ENCODE measurements around the gene CRTC3. TPM values are rescaled to one million over a fixed set of nuclear protein-coding genes. Genes with fewer than 3 reads are reported as not detected.

Gene CRTC3
- total RNA-seq, 1 experiment from 2014 or later = 3.9 TPM

GRCh38 chr15:90638963-90639362, 109.2 kb downstream of the CRTC3 start:
- H3K36me3 Mint-ChIP-seq (ENCODE audit: insufficient read depth in 1 of 3, low read depth in 3 of 3) = peaks cover 7 to 20% (median 9%) of the 10 kb centered on the region in 3 experiments
- Histone ChIP-seq H2AK5ac (ENCODE audit: insufficient read length, low read length) (no peak overlapping the region), H3K23me2 (ENCODE audit: insufficient read length, low read depth, low read length, poor library complexity, severe bottlenecking) (no peaks in the 10 kb centered on the region), H2BK15ac (ENCODE audit: low read depth, low read length) (no peak overlapping the region), H3K56ac (ENCODE audit: insufficient read length, low read depth, low read length) (no peak overlapping the region), H3K23ac (ENCODE audit: insufficient read length, low read depth, low read length) (no peak overlapping the region), H3T11ph (ENCODE audit: low read length) (no peak overlapping the region), H3K79me1 (ENCODE audit: insufficient read depth, low read depth, low read length, poor library complexity, severe bottlenecking) (no peaks in the 10 kb centered on the region), H4K91ac (ENCODE audit: insufficient read length, low read depth, low read length) (no peak overlapping the region), H3K27me3 (ENCODE audit: insufficient read depth, low read length) (no peaks in the 10 kb centered on the region), H3K4me1 (ENCODE audit: insufficient read depth, low read length) (no peaks in the 10 kb centered on the region), H4K20me1 (ENCODE audit: control insufficient read depth, insufficient read depth, insufficient read length) (no peaks in the 10 kb centered on the region), H2BK5ac (ENCODE audit: insufficient read length, low read length) (no peak overlapping the region), H2BK20ac (ENCODE audit: low read depth, low read length, poor library complexity, severe bottlenecking) (no peak overlapping the region), H2BK120ac (ENCODE audit: low read depth, low read length, poor library complexity, severe bottlenecking) (no peak overlapping the region), H3K27ac (ENCODE audit: insufficient read length, low read depth, low read length) (no peak overlapping the region), H3K18ac (ENCODE audit: insufficient read length, low read depth, low read length) (no peak overlapping the region), H4K8ac (replicated peaks; ENCODE audit: insufficient read length, low read depth, low read length) (no peak overlapping the region), H3K4me2 (ENCODE audit: insufficient read depth, insufficient read length, low read length) (no peak overlapping the region), H3K9me3 (ENCODE audit: control insufficient read depth, low read depth, low read length) (no peaks in the 10 kb centered on the region), H3K79me2 (ENCODE audit: insufficient read depth, low read length) (no peaks in the 10 kb centered on the region), H2BK12ac (ENCODE audit: insufficient read length, low read depth, low read length) (no peak overlapping the region), H3K14ac (ENCODE audit: insufficient read depth, low read length) (no peak overlapping the region), H4K5ac (ENCODE audit: insufficient read length, low read depth, low read length) (no peak overlapping the region), H2AFZ (ENCODE audit: low read length) (no peak overlapping the region), H3K4ac (ENCODE audit: low read depth, low read length) (no peak overlapping the region), H3K9ac (ENCODE audit: extremely low read depth, insufficient read length, low read length) (no peak overlapping the region)
- H3K9me3 Mint-ChIP-seq = peaks cover 0 to 2% of the 10 kb centered on the region in 2 experiments; a peak in 3 of 5 replicates
- DNase-seq = no peak
- TF ChIP-seq, protein P1, sequence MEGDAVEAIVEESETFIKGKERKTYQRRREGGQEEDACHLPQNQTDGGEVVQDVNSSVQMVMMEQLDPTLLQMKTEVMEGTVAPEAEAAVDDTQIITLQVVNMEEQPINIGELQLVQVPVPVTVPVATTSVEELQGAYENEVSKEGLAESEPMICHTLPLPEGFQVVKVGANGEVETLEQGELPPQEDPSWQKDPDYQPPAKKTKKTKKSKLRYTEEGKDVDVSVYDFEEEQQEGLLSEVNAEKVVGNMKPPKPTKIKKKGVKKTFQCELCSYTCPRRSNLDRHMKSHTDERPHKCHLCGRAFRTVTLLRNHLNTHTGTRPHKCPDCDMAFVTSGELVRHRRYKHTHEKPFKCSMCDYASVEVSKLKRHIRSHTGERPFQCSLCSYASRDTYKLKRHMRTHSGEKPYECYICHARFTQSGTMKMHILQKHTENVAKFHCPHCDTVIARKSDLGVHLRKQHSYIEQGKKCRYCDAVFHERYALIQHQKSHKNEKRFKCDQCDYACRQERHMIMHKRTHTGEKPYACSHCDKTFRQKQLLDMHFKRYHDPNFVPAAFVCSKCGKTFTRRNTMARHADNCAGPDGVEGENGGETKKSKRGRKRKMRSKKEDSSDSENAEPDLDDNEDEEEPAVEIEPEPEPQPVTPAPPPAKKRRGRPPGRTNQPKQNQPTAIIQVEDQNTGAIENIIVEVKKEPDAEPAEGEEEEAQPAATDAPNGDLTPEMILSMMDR (conservative IDR thresholded peaks at IDR 0.05) = 0 out of 3 replicates have a peak, but pooled peaks have one; percentile 19
- peaks cover 12 to 15% of the 10 kb centered on the region in 2 experiments for H3K4me1 Mint-ChIP-seq
- H3K27me3 Mint-ChIP-seq (ENCODE audit: low read depth) = no peaks in the 10 kb centered on the region; the same call in 1 of the 2 replicates
- no peak overlapping the region for H3K4me3 Mint-ChIP-seq
- peak overlapping the region in 2 of 3 experiments; percentile 44 to 81; a peak in 3 of 7 replicates for H3K27ac Mint-ChIP-seq
- WGBS (ENCODE audit: extremely low coverage, insufficient read length, low lambda C conversion rate) = no CpG with 5 or more reads among the region's 11 CpGs
